A549 (cell line): ENCODE measurements around the gene CGB7. TPM values are rescaled to one million over a fixed set of nuclear protein-coding genes. Genes with fewer than 3 reads are reported as not detected.

ENCODE experiments used
- ATAC-seq, 2 experiments: fragments of 200-7000 bp in 1 of 2; fragments of >200 bp in 1 of 2; cut with Nextera tagmentation in 1 of 2; cut with Tn5 transposase in 1 of 2; 3 replicates each; pipeline versions ENCODE4 v1.8.0 to v1.9.1; 2018 to 2020; ENCODE audit warnings: mild to moderate bottlenecking in 1 of 2, moderate library complexity in 1 of 2
- CTCF ChIA-PET: fragments of 300-600 bp; sonication (Branson Sonifier 250); formaldehyde crosslinking; extraction: SDS; loops from one replicate; lab custom pipeline; 2021; ENCODE audit warnings: antibody characterized with exemption, inconsistent platforms; lab: Yijun Ruan, JAX
- POLR2A ChIA-PET: fragments of 350-600 bp; formaldehyde crosslinking; extraction: SDS; loops from one replicate; lab custom pipeline; 2021; ENCODE audit warnings: antibody characterized with exemption, inconsistent platforms; lab: Yijun Ruan, JAX
- DNase-seq, 2 experiments: peaks; one replicate each; pipeline versions ENCODE4 v3.0.0 to v3.0.0-alpha.2; 2011 to 2016; ENCODE audit warnings: low read depth in 1 of 2, low spot score in 1 of 2
- FAIRE-seq: peaks from 2 replicates; lab custom pipeline; 2011; peaks lifted over from hg19 to GRCh38; lab: Jason Lieb, UNC
- H3K27ac ChIP-seq, 2 experiments: fragments of >200 bp; sonication (Bioruptor Twin); formaldehyde crosslinking; 3 replicates each; pipeline ENCODE4 v1.5.1; 2016 to 2017
- H3K4me1 ChIP-seq: fragments of >200 bp; sonication (Bioruptor Twin); formaldehyde crosslinking; 3 replicates; pipeline ENCODE4 v1.6.1; 2016
- H3K4me2 ChIP-seq: fragments of >200 bp; sonication (Bioruptor Twin); formaldehyde crosslinking; 3 replicates; pipeline ENCODE4 v1.6.1; 2016
- H3K4me3 ChIP-seq: fragments of >200 bp; sonication (Bioruptor Twin); formaldehyde crosslinking; 3 replicates; pipeline ENCODE4 v1.5.1; 2016
- H3K9me3 ChIP-seq: fragments of >200 bp; sonication (Bioruptor Twin); formaldehyde crosslinking; 3 replicates; pipeline ENCODE4 v1.6.1; 2016
- BHLHE40 ChIP-seq: IDR thresholded peaks from 2 replicates; pipeline ENCODE4 v1.6.1; 2012; ENCODE audit warnings: low read depth, low read length, inconsistent platforms
- CEBPB ChIP-seq, 2 experiments: fragments of >200 bp in 1 of 2; sonication (Bioruptor Twin) in 1 of 2; formaldehyde crosslinking in 1 of 2; IDR thresholded peaks; 2 replicates each; pipeline ENCODE4 v1.6.1; 2012 to 2016
- CHD4 ChIP-seq: fragments of 200-600 bp; sonication (generic); IDR thresholded peaks from 2 replicates; pipeline ENCODE4 v1.6.1; 2016; ENCODE audit warnings: antibody characterized with exemption, mild to moderate bottlenecking, borderline replicate concordance
- E2F6 ChIP-seq: IDR thresholded peaks from 2 replicates; pipeline ENCODE4 v1.6.1; 2012; ENCODE audit warnings: low read depth, borderline replicate concordance
- EHF ChIP-seq: fragments of 250-450 bp; sonication (Bioruptor Pico); IDR thresholded peaks from 2 replicates; pipeline ENCODE4 v1.5.0; 2020; ENCODE audit warnings: mild to moderate bottlenecking
- EP300 ChIP-seq, 2 experiments: fragments of >200 bp; sonication (Bioruptor Twin); formaldehyde crosslinking; IDR thresholded peaks; 2 replicates in 1 of 2; 3 replicates in 1 of 2; pipeline ENCODE4 v1.6.1; 2016 to 2017
- FOSB ChIP-seq: fragments of 250-450 bp; sonication (Bioruptor Pico); IDR thresholded peaks from 2 replicates; pipeline ENCODE4 v1.5.0; 2020; ENCODE audit warnings: mild to moderate bottlenecking, moderate library complexity
- HOXA7 ChIP-seq: fragments of 250-450 bp; sonication (Bioruptor Pico); IDR thresholded peaks from 2 replicates; pipeline ENCODE4 v1.5.0; 2020; ENCODE audit warnings: mild to moderate bottlenecking, moderate library complexity
- HOXB5 ChIP-seq: fragments of 250-450 bp; sonication (Bioruptor Pico); IDR thresholded peaks from 2 replicates; pipeline ENCODE4 v1.5.0; 2020; ENCODE audit warnings: mild to moderate bottlenecking, moderate library complexity
- JUNB ChIP-seq: fragments of >200 bp; sonication (Bioruptor Twin); formaldehyde crosslinking; IDR thresholded peaks from 2 replicates; pipeline ENCODE4 v1.6.1; 2016
- KDM1A ChIP-seq: fragments of 200-600 bp; sonication (generic); IDR thresholded peaks from 2 replicates; pipeline ENCODE4 v1.6.1; 2016; ENCODE audit warnings: low read depth, mild to moderate bottlenecking
- KDM5A ChIP-seq: fragments of 200-600 bp; sonication (generic); IDR thresholded peaks from 2 replicates; pipeline ENCODE4 v1.6.1; 2016; ENCODE audit warnings: antibody characterized with exemption, mild to moderate bottlenecking
- MAFK ChIP-seq: fragments of 450-650 bp; IDR thresholded peaks from 2 replicates; pipeline ENCODE4 v1.6.1; 2014; ENCODE audit not compliant: partially characterized antibody
- MYC ChIP-seq: IDR thresholded peaks from 2 replicates; pipeline ENCODE4 v1.6.1; 2012; ENCODE audit warnings: mild to moderate bottlenecking, inconsistent platforms, low read length, improper control_type of control experiment, borderline replicate concordance
- PHF8 ChIP-seq: fragments of 200-600 bp; sonication (generic); IDR thresholded peaks from 2 replicates; pipeline ENCODE4 v1.6.1; 2016; ENCODE audit warnings: low read depth, mild to moderate bottlenecking, antibody characterized with exemption, moderate library complexity, borderline replicate concordance
- POLR2A ChIP-seq: IDR thresholded peaks from 2 replicates; pipeline ENCODE4 v1.6.1; 2012; ENCODE audit warnings: mild to moderate bottlenecking, low read length
- RAD21 ChIP-seq, 2 experiments: fragments of >200 bp in 1 of 2; sonication (Bioruptor Twin) in 1 of 2; formaldehyde crosslinking in 1 of 2; IDR thresholded peaks in 1 of 2; conservative IDR thresholded peaks in 1 of 2; 2 replicates in 1 of 2; 3 replicates in 1 of 2; pipeline ENCODE4 v1.6.1; 2012 to 2018; ENCODE audit warnings: inconsistent platforms in 1 of 2
- RARB ChIP-seq: fragments of 250-450 bp; sonication (Bioruptor Pico); IDR thresholded peaks from 2 replicates; pipeline ENCODE4 v1.8.0; 2021; ENCODE audit warnings: mild to moderate bottlenecking, moderate library complexity
- SREBF2 ChIP-seq: fragments of 450-650 bp; IDR thresholded peaks from 2 replicates; pipeline ENCODE4 v1.6.1; 2014; ENCODE audit warnings: mild to moderate bottlenecking, moderate library complexity
- USF2 ChIP-seq: fragments of 450-650 bp; IDR thresholded peaks from 2 replicates; pipeline ENCODE4 v1.6.1; 2014; ENCODE audit warnings: antibody characterized with exemption
- ZFP36 ChIP-seq: fragments of 450-650 bp; IDR thresholded peaks from 2 replicates; pipeline ENCODE4 v1.6.1; 2014; ENCODE audit warnings: borderline replicate concordance; ENCODE audit not compliant: partially characterized antibody
- ZSCAN20 ChIP-seq: fragments of 250-450 bp; sonication (Bioruptor Pico); IDR thresholded peaks from 2 replicates; pipeline ENCODE4 v1.8.0; 2022; ENCODE audit warnings: mild to moderate bottlenecking, moderate library complexity
- WGBS: methylation state at CpG from one replicate; pipeline ENCODE4 v1.1.6; 2017; ENCODE audit errors: missing lambda C conversion rate; 5-methylcytosine and 5-hydroxymethylcytosine counted together
- polyA plus RNA-seq, 4 experiments: library from polyadenylated mRNA; depleted of rRNA in 3 of 4; stranded (reverse); fragments of >200 nt; fragmentation: RNase III in 1 of 4; extraction: RNeasy Plus Mini Kit Qiagen cat#74134 plus additional on column Dnase treatment in 1 of 4; gene quantifications; 2 replicates in 3 of 4; 3 replicates in 1 of 4; pipeline ENCODE4 v1.2.3, GENCODE V29; 2011 to 2017
- TF ChIP-seq, protein P1 (sequence below): fragments of 150-350 bp; IDR thresholded peaks from 2 replicates; pipeline ENCODE4 v1.6.1; 2014; ENCODE audit warnings: low read depth, mild to moderate bottlenecking, low read length

The CGB7 gene
- polyA plus RNA-seq, 2 of the 4 experiments (the other 2 are of a cell fraction): 0.56 to 0.79 TPM

- no peak overlapping the region for H3K4me3 ChIP-seq
- no peak overlapping the region for H3K4me2 ChIP-seq
- ChIA-PET CTCF (interaction anchor here (0.6 to 13.2 kb wide), 11 partner anchors 9 to 316 kb away, joined by 3 to 241 read pairs (median 4); partner anchors contain the start of gene LIN7B), POLR2A (interaction anchor here (1.1 kb wide), 1 partner anchor 24 kb away, joined by 4 read pairs; no protein-coding TSS in a partner anchor)
- no peak for FAIRE-seq
- DNase-seq: no peak
- 93% methylated on average over 29 of the region's 30 CpGs for WGBS
- peaks cover 20% of the 10 kb centered on the region for H3K4me1 ChIP-seq
- H3K9me3 ChIP-seq: no peaks in the 10 kb centered on the region
- TF ChIP-seq ZFP36: no peak
- no peak overlapping the region for H3K27ac ChIP-seq
- no peak for ATAC-seq
Measured at GRCh38 chr19:49104229-49104864, 46.8 kb upstream of the CGB7 start.

GRCh38 chr19:49103331-49104085 lies 46.0 kb upstream of the CGB7 start:
- Histone ChIP-seq H3K27ac (no peak overlapping the region), H3K4me2 (no peak overlapping the region), H3K4me1 (peaks cover 20% of the 10 kb centered on the region), H3K4me3 (no peak overlapping the region)
- FAIRE-seq: no peak
- TF ChIP-seq KDM1A: no peak
- TF ChIP-seq FOSB (CRISPR knock-in tag): no peak
- TF ChIP-seq BHLHE40: no peak
- TF ChIP-seq HOXB5 (CRISPR knock-in tag): no peak
- no peak for TF ChIP-seq CHD4
- no peak for TF ChIP-seq SREBF2
- TF ChIP-seq KDM5A: no peak
- TF ChIP-seq RARB (CRISPR knock-in tag): no peak
- TF ChIP-seq E2F6: no peak
- TF ChIP-seq EP300 (IDR thresholded peaks at IDR 0.05): no peak
- TF ChIP-seq, all 56 proteins: peak for 0
- ChIA-PET CTCF (interaction anchor here (1.0 to 13.2 kb wide), 7 partner anchors 10 to 315 kb away, joined by 3 to 241 read pairs (median 5); partner anchors contain the start of genes GYS1, LIN7B and RUVBL2), POLR2A (no interaction called here)
- 87% methylated on average over 26 of the region's 33 CpGs for WGBS
- no peaks in the 10 kb centered on the region for H3K9me3 ChIP-seq
- ATAC-seq: no peak
- DNase-seq: no peak

- Histone ChIP-seq H3K4me2 (no peak overlapping the region), H3K9me3 (no peaks in the 10 kb centered on the region), H3K4me1 (peaks cover 28% of the 10 kb centered on the region), H3K4me3 (no peak overlapping the region), H3K27ac (peak overlapping the region in 1 of 2 experiments; percentile 14; a peak in 1 of 6 replicates)
- DNase-seq (no peak), FAIRE-seq (no peak), ATAC-seq (no peak)
- 85% methylated on average over 12 of the region's 12 CpGs for WGBS
- no peak for TF ChIP-seq HOXA7 (CRISPR knock-in tag)
- TF ChIP-seq CHD4: no peak
- TF ChIP-seq PHF8: no peak
- TF ChIP-seq, protein P1, sequence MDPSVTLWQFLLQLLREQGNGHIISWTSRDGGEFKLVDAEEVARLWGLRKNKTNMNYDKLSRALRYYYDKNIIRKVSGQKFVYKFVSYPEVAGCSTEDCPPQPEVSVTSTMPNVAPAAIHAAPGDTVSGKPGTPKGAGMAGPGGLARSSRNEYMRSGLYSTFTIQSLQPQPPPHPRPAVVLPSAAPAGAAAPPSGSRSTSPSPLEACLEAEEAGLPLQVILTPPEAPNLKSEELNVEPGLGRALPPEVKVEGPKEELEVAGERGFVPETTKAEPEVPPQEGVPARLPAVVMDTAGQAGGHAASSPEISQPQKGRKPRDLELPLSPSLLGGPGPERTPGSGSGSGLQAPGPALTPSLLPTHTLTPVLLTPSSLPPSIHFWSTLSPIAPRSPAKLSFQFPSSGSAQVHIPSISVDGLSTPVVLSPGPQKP: no peak
- TF ChIP-seq BHLHE40: no peak
- no peak for TF ChIP-seq USF2
- TF ChIP-seq MYC: no peak
- TF ChIP-seq CEBPB (IDR thresholded peaks at IDR 0.05): no peak
- TF ChIP-seq RAD21 (conservative IDR thresholded peaks at IDR 0.05 in 1 of 2, IDR thresholded peaks at IDR 0.05 in 1 of 2): no peak
- no peak for TF ChIP-seq EHF (CRISPR knock-in tag)
- no peak for TF ChIP-seq JUNB
- TF ChIP-seq POLR2A: no peak
- TF ChIP-seq MAFK: no peak
- no peak for TF ChIP-seq KDM5A
- no peak for TF ChIP-seq ZSCAN20 (CRISPR knock-in tag)
- CTCF ChIA-PET: interaction anchor here (1.1 to 13.2 kb wide), 6 partner anchors 9 to 109 kb away, joined by 3 to 241 read pairs (median 5); partner anchors contain the start of genes GYS1, LIN7B and RUVBL2
- POLR2A ChIA-PET: no interaction called here
Measured at GRCh38 chr19:49102303-49102702, 44.8 kb upstream of the CGB7 start.
